K562 (cell line): ENCODE results near the gene AKAP10. TPM values are rescaled to one million over a fixed set of nuclear protein-coding genes. Genes with fewer than 3 reads are reported as not detected.

ENCODE experiments used
- AFF1 ChIP-seq, 2 experiments: fragments of 450-650 bp; IDR thresholded peaks; 2 replicates each; pipeline ENCODE4 v1.6.1; 2018; ENCODE audit warnings: mild to moderate bottlenecking in 2 of 2, low read depth in 1 of 2; ENCODE audit not compliant: partially characterized antibody in 2 of 2
- CREB1 ChIP-seq, 2 experiments: sonication (generic) in 1 of 2; formaldehyde crosslinking in 1 of 2; IDR thresholded peaks; 2 replicates each; pipeline versions ENCODE4 v1.6.1 to v1.8.0; 2012 to 2022; ENCODE audit warnings: inconsistent platforms in 1 of 2, mild to moderate bottlenecking in 1 of 2, missing genetic modification reagents in 1 of 2, moderate library complexity in 1 of 2
- DEAF1 ChIP-seq: fragments of 450-650 bp; formaldehyde crosslinking; IDR thresholded peaks from 2 replicates; pipeline ENCODE4 v1.4.0; 2020; ENCODE audit warnings: mild to moderate bottlenecking, moderate library complexity
- E2F5 ChIP-seq: sonication (generic); formaldehyde crosslinking; IDR thresholded peaks from 2 replicates; pipeline ENCODE4 v1.8.0; 2022; ENCODE audit warnings: mild to moderate bottlenecking, missing genetic modification reagents
- HDAC6 ChIP-seq: IDR thresholded peaks from 2 replicates; pipeline ENCODE4 v1.6.1; 2012; ENCODE audit warnings: low read depth, mild to moderate bottlenecking, control low read depth, inconsistent platforms, low read length, moderate library complexity
- MECOM ChIP-seq: fragments of 250-450 bp; sonication (Bioruptor Pico); IDR thresholded peaks from 2 replicates; pipeline ENCODE4 v1.8.0; 2022; ENCODE audit warnings: inconsistent platforms
- MITF ChIP-seq: IDR thresholded peaks from 2 replicates; pipeline ENCODE4 v1.6.1; 2014; ENCODE audit warnings: antibody characterized with exemption
- NUFIP1 ChIP-seq: fragments of 450-650 bp; IDR thresholded peaks from 2 replicates; pipeline ENCODE4 v1.6.1; 2018; ENCODE audit not compliant: partially characterized antibody
- SMARCA5 ChIP-seq: fragments of 450-650 bp; IDR thresholded peaks from 2 replicates; pipeline ENCODE4 v1.6.1; 2016
- U2AF2 ChIP-seq: fragments of 200-400 bp; formaldehyde crosslinking; optimal IDR thresholded peaks from 2 replicates; pipeline ENCODE3; 2017; ENCODE audit warnings: low read depth, mild to moderate bottlenecking, low read length
- ZFP36 ChIP-seq: fragments of 150-350 bp; IDR thresholded peaks from 2 replicates; pipeline ENCODE4 v1.6.1; 2018; ENCODE audit warnings: low read length, low read depth; ENCODE audit not compliant: partially characterized antibody
- ZNF274 ChIP-seq: IDR thresholded peaks from 2 replicates; pipeline ENCODE4 v1.6.1; 2011; ENCODE audit warnings: low read depth, mild to moderate bottlenecking, low read length, moderate library complexity, borderline replicate concordance
- ZNF592 ChIP-seq: fragments of 450-650 bp; IDR thresholded peaks from 2 replicates; pipeline ENCODE4 v1.6.1; 2017; ENCODE audit warnings: antibody characterized with exemption, mild to moderate bottlenecking
- polyA plus RNA-seq, 8 experiments: library from polyadenylated mRNA; depleted of rRNA in 4 of 8; stranded (reverse) in 5 of 8; unstranded in 3 of 8; fragments of >200 nt; fragmentation: Nextera tagmentation in 2 of 8; fragmentation: Illumina TruSeq in 1 of 8; extraction: Ambion mirVana in 2 of 8; extraction: Trizol in 1 of 8; gene quantifications; 2 replicates each; pipeline versions ENCODE4 v1.2.1 to v1.2.3, GENCODE V29; 2011 to 2014; ENCODE audit warnings: inconsistent platforms in 1 of 8, missing spikeins in 1 of 8
- total RNA-seq, 7 experiments: library from RNA; depleted of rRNA in 6 of 7; stranded (reverse); fragments of >200 nt in 6 of 7; fragmentation: Illumina TruSeq in 2 of 7; extraction: Trizol in 2 of 7; gene quantifications; 2 replicates each; pipeline versions ENCODE4 v1.2.1 to v1.2.3, GENCODE V29; 2011 to 2021; ENCODE audit warnings: low replicate concordance in 1 of 7

AKAP10 gene
- total and polyA plus RNA-seq, 9 of the 15 experiments (the other 6 are each of a cell fraction or from before 2014, with no cell fraction given) = 4.0 to 20.3 (median 8.2) TPM

- TF ChIP-seq CREB1 (IDR thresholded peaks at IDR 0.05) (no peak), CREB1 (CRISPR knock-in tag; IDR thresholded peaks at IDR 0.05) (peak; percentile 52; the same call in 1 of the 2 replicates), MECOM (no peak), HDAC6 (no peak), NUFIP1 (no peak), SMARCA5 (no peak), MITF (0 out of 2 replicates have a peak, but pooled peaks have one; percentile 59), ZNF592 (peak; percentile 78), E2F5 (CRISPR knock-in tag) (no peak), ZFP36 (no peak), U2AF2 (no peak), AFF1 (IDR thresholded peaks at IDR 0.05; ENCODE audit: low read depth in 1 of 2, partially characterized antibody in 2 of 2) (no peak), DEAF1 (no peak), ZNF274 (no peak)
Measured at GRCh38 chr17:19977293-19978208, at the start of gene AKAP10 (continued).
